ENCODE results near the gene FAM151B.

FAM151B gene

GRCh38 chr5:80591352-80591751 is 103.5 kb downstream of the FAM151B start:
- DNase-seq, result no peak

- no peak for DNase-seq
These were observed 104.2 kb downstream of the FAM151B start for GRCh38 chr5:80592105-80592504.
